Measurements from ENCODE around the gene USP32.
A peak's percentile ranks its signal among the peaks of the same experiment; 100 is the strongest.
"Not testable (repeated sequence)": the region's sequence is repeated elsewhere in the genome, so short reads cannot be mapped to it uniquely, and the experiment has no call there.

USP32 gene

GRCh38 chr17:60369727-60370126 lies 22.2 kb downstream of the USP32 start:
- DNase-seq = no peak

DNA sequence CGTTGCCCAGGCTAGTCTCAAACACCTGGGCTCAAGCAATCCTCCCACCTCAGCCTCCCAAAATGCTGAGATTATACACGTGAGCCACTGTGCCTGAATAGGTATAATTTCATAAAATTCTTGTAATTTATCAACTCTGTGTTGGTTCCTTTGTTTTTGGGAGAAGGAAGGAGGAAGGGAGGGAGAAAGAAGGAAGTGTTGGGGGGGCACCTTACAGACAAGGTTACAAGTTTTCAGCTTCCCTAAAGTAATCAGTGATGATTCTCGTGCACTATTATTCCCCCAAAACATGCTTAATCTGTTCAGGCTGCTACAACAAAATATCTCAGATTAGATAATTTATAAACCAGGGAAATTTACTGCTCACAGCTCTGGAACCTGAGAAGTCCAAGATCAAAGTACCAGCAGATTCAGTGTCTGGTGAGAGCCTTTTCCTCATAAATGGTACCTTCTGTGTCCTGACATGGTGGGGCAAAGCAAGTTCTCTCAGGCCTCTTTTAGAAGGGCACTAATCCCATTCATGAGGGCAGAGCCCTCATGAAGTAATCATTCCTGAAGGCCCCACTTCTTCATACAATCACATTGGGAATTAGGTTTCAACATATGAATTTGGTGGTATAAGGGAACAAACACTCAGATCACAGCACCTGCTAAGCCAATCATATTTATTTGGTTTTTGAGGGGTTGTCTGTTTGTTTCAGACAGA lies 28.1 kb downstream of the USP32 start:
- DNase-seq = no peak

DNA sequence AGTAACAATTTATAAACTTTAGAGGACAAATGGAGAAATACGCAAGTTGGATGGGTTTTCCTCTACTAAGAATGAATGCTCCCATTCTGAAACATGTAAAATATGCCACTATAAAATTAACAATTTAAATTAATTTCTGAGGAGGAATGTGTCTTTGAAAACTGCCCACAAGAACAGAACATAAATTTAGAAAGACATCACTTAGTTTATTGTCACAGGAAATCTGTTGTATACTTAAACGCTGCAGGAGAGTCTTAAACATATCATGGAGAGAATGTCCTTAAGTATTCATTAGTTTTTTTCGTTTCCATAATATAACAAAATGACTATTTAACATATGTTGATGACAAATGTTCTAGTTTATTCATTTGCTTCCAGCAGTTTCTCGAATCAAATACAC lies 29.6 kb downstream of the USP32 start:
- no peak for DNase-seq

DNA sequence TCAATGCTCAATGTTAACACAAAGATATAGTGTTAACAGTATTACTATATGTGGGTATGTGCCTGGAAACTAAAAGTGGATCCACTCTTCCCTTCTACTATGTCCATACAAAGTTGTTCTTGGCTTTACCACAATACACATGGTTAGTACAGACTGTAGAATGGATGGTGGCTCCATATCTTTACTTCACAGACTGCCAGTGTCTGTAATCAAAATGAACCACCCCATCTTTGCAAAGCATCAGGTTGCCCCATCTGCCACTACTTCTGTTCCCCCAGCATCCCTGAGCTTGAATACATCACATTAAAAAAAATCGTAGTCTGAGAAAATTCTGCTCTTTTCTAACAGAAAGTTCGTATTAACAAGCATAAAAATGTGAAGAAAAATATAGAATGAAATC lies 30.0 kb downstream of the USP32 start:
- DNase-seq = no peak

GRCh38 chr17:60359415-60359814 lies 32.5 kb downstream of the USP32 start:
- no peak for DNase-seq

- DNase-seq = no peak
These were observed 33.2 kb downstream of the USP32 start for GRCh38 chr17:60358606-60359225.

GRCh38 chr17:60356940-60357339 lies 35.0 kb downstream of the USP32 start:
- no peak for DNase-seq

- DNase-seq = no peak
These were observed 36.0 kb downstream of the USP32 start for GRCh38 chr17:60355663-60356594.

- no peak for DNase-seq
These were observed 37.7 kb downstream of the USP32 start for GRCh38 chr17:60354223-60354622.

DNA sequence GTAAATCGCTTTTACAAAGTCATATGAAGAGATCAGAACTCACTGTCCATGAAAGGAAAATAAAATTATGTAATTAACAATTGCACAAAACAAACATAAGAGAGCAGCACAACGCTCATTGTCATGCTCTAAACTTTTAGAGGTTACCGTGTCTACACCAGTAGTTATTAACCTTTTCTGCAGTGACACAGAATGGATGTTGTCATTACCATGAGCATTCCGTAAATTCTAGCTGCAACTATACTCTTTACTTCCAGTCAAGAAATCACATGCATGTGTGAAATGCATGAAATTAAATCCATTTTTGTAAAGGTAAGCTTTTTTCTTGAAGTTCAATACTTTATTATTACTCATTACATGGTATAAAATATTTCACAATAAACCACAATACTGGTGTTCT lies 38.2 kb downstream of the USP32 start:
- DNase-seq = no peak

GRCh38 chr17:60352569-60352968 lies 39.4 kb downstream of the USP32 start:
- no peak for DNase-seq

DNA sequence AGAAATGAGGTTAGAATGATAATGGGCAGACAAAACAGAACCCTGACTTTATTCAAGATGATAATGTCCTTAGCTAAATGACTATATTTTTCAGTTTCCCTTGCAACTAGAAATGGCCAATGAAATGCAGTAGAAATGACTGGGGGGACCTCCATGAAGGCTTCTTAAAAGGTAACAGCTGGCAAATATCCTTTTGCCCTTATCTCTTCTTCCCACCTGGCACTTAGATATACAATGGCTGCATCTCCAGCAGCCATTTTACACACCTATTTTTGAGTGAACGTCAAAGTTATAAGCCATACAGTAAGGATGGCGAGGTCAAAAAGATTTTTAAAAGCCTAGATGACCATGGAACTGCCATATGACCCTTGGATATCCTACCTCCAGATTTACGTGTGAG lies 39.9 kb downstream of the USP32 start:
- no peak for DNase-seq

- DNase-seq = no peak
These were observed 40.8 kb downstream of the USP32 start for GRCh38 chr17:60351012-60351695.

DNA sequence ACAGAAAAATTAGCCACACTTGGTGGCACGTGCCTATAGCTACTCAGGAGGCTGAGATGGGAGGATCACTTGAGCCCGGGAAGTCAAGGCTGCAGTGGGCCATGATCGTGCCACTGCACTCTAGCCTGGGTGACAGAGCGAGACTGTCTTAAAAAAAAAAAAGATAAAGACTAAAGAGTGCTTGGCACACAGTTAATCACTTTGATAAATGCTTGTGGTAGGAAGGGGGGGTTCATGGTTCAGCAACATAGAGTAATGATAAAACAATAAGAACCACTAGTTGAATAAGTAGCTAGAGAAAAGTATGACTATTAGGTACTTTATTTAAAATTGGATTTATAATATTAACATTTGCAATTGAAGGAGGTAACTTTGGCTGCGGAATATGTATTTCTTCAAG lies 43.3 kb downstream of the USP32 start:
- DNase-seq = no peak

GRCh38 chr17:60345233-60345632 lies 46.7 kb downstream of the USP32 start:
- no peak for DNase-seq

DNA sequence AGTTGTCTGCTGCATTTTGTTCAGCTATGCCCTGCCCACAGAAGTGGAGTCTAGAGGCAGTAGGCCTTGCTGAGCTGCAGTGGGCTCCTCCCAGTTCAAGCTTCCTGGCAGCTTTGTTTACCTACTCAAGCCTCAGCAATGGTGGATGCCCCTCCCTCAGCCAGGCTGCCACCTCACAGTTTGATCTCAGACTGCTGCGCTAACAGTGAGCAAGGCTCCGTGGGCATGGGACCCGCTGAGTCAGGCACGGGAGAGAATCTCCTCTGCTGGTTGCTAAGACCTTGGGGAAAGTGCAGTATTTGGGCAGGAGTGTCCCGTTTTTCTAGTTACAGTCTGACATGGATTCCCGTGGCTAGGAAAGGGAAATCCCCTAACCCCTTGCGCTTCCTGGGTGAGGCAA lies 49.4 kb downstream of the USP32 start:
- DNase-seq = not testable (repeated sequence)

GRCh38 chr17:60335289-60335688 lies 56.6 kb downstream of the USP32 start:
- DNase-seq = no peak

GRCh38 chr17:60333628-60334031 lies 58.3 kb downstream of the USP32 start:
- DNase-seq = peak; percentile 88

GRCh38 chr17:60333072-60333471 lies 58.9 kb downstream of the USP32 start:
- not testable (repeated sequence) for DNase-seq

DNA sequence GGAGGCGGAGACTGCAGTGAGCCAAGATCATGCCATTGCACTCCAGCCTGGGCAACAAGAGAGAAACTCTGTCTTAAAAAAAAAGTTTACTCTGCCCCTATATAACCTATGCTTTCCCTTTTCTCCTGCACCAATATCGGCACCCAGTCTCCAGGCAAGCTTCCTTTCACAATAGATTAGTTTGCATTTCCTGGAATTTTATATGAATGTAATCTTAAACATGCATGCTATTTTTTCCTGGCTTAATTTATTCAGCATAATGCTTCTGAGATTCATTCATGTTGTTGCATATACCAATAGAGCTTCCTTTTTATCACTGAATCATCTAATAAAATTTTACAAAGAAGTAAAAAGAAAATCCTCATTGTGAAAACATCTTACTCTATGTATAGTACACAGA lies 59.4 kb downstream of the USP32 start:
- no peak for DNase-seq

DNA sequence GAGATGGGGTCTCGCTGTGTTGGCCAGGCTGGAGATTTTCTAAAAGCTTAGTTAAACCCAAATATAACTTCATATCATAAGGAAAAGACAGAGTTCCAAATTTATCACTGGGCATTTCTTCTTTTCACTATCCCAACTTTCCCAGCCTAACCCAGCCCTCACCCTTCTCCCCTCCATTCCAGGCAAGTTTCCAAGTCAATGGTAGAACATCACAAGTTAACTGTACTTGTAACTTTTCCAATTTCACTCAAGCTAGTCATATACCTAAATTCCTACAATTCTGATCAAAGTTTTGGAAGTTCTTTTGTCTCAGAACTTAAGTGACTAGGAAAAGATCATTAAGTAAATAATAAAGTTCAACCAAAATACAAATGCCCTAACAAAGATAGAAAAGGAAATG lies 61.2 kb downstream of the USP32 start:
- DNase-seq = no peak

- DNase-seq = no peak
These were observed 63.3 kb downstream of the USP32 start for GRCh38 chr17:60328679-60329078.

GRCh38 chr17:60327901-60328273 lies 64.0 kb downstream of the USP32 start:
- no peak for DNase-seq

Measured in NCI-H1105 treated with DMSO at 0.1 percent for 48 hours (cell line).